Endothelial cell (in vitro differentiated cells): ENCODE results near the gene TCN2. TPM values are rescaled to one million over a fixed set of nuclear protein-coding genes. Genes with fewer than 3 reads are reported as not detected.
"Not testable (repeated sequence)": the region's sequence is repeated elsewhere in the genome, so short reads cannot be mapped to it uniquely, and the experiment has no call there.

Experiments used
- DNase-seq: peaks from one replicate; pipeline ENCODE4 v3.0.0; 2021; ENCODE audit warnings: low spot score
- H3K27ac Mint-ChIP-seq: one replicate; pipeline ENCODE4 v1.8.0; 2021; ENCODE audit warnings: mixed read lengths, inconsistent platforms; ENCODE audit not compliant: unreplicated experiment
- H3K27me3 Mint-ChIP-seq: one replicate; pipeline ENCODE4 v1.8.0; 2021; ENCODE audit warnings: mild to moderate bottlenecking, moderate library complexity, mixed read lengths, inconsistent platforms; ENCODE audit not compliant: unreplicated experiment
- H3K36me3 Mint-ChIP-seq: one replicate; pipeline ENCODE4 v1.8.0; 2021; ENCODE audit warnings: mild to moderate bottlenecking, low read depth, mixed read lengths, inconsistent platforms; ENCODE audit not compliant: unreplicated experiment
- H3K4me1 Mint-ChIP-seq: one replicate; pipeline ENCODE4 v1.8.0; 2021; ENCODE audit warnings: mild to moderate bottlenecking, mixed read lengths, inconsistent platforms; ENCODE audit not compliant: unreplicated experiment
- H3K4me3 Mint-ChIP-seq: one replicate; pipeline ENCODE4 v1.8.0; 2021; ENCODE audit warnings: mild to moderate bottlenecking, mixed read lengths, inconsistent platforms; ENCODE audit not compliant: unreplicated experiment
- H3K9me3 Mint-ChIP-seq: one replicate; pipeline ENCODE4 v1.8.0; 2021; ENCODE audit warnings: mixed read lengths, inconsistent platforms; ENCODE audit not compliant: unreplicated experiment
- CTCF ChIP-seq: fragments of 200-600 bp; sonication (generic); IDR thresholded peaks from one replicate; pipeline ENCODE4 v1.5.0; 2021; ENCODE audit warnings: antibody characterized with exemption; ENCODE audit not compliant: unreplicated experiment
- total RNA-seq: library from RNA; stranded (reverse); fragmentation: NEBNext Ultra II Directional; extraction: Animal tissue kit (Norgen Biotek cat#: 25700); gene quantifications from one replicate; pipeline ENCODE4 v1.2.1, GENCODE V29; 2021; ENCODE audit not compliant: unreplicated experiment

TCN2 gene
- total RNA-seq, 1 donor from 2014 or later = 59.5 TPM

GRCh38 chr22:30673136-30673535 lies 66.2 kb downstream of the TCN2 start:
- Mint-ChIP-seq H3K27ac (no peak overlapping the region), H3K9me3 (no peaks in the 10 kb centered on the region), H3K4me3 (no peak overlapping the region), H3K4me1 (peaks cover 9% of the 10 kb centered on the region), H3K36me3 (peaks cover 4% of the 10 kb centered on the region), H3K27me3 (peaks cover 3% of the 10 kb centered on the region)
- no peak for TF ChIP-seq CTCF
- DNase-seq = no peak

- TF ChIP-seq CTCF = no peak
- no peaks in the 10 kb centered on the region for H3K9me3 Mint-ChIP-seq
- H3K36me3 Mint-ChIP-seq = no peaks in the 10 kb centered on the region
- H3K4me1 Mint-ChIP-seq = peaks cover 10% of the 10 kb centered on the region
- H3K4me3 Mint-ChIP-seq = no peak overlapping the region
- no peak for DNase-seq
- H3K27ac Mint-ChIP-seq = no peak overlapping the region
- peaks cover 3% of the 10 kb centered on the region for H3K27me3 Mint-ChIP-seq
These were observed 67.5 kb downstream of the TCN2 start for GRCh38 chr22:30674482-30674881.

- TF ChIP-seq CTCF = no peak
- H3K9me3 Mint-ChIP-seq = no peaks in the 10 kb centered on the region
- H3K4me1 Mint-ChIP-seq = peaks cover 12% of the 10 kb centered on the region
- peaks cover 3% of the 10 kb centered on the region for H3K27me3 Mint-ChIP-seq
- H3K36me3 Mint-ChIP-seq = no peaks in the 10 kb centered on the region
- peak overlapping the region; percentile 26 for H3K27ac Mint-ChIP-seq
- no peak for DNase-seq
- H3K4me3 Mint-ChIP-seq = peak overlapping the region; percentile 38
These were observed 68.5 kb downstream of the TCN2 start for GRCh38 chr22:30675436-30675835.

- H3K36me3 Mint-ChIP-seq, DNase-seq, H3K4me3 Mint-ChIP-seq, H3K27ac Mint-ChIP-seq, H3K27me3 Mint-ChIP-seq, H3K9me3 Mint-ChIP-seq: not testable (repeated sequence)
- H3K4me1 Mint-ChIP-seq = peaks cover 16% of the 10 kb centered on the region
These were observed 69.6 kb downstream of the TCN2 start for GRCh38 chr22:30676565-30676964.

Other genes starting within 250 kb of the TCN2 start
- gene RNF215, start 219.8 kb upstream of the TCN2 start, total RNA-seq = 39.1 TPM
- 3.9 TPM for gene SEC14L2, start 210.2 kb upstream of the TCN2 start, total RNA-seq
- 30.2 TPM for gene MTFP1, start 181.4 kb upstream of the TCN2 start, total RNA-seq
- not detected for gene SEC14L3, start 135.2 kb upstream of the TCN2 start, total RNA-seq
- gene SEC14L4, start 101.5 kb upstream of the TCN2 start, total RNA-seq = 1.0 TPM
- gene SEC14L6, start 60.4 kb upstream of the TCN2 start, total RNA-seq = 1.4 TPM
- 3.0 TPM for gene GAL3ST1, start 32.5 kb upstream of the TCN2 start, total RNA-seq
- gene PES1, start 15.3 kb upstream of the TCN2 start, total RNA-seq = 84.0 TPM
- 8.4 TPM for gene SLC35E4, start 28.6 kb downstream of the TCN2 start, total RNA-seq
- gene DUSP18, start 60.7 kb downstream of the TCN2 start, total RNA-seq = 21.4 TPM
- gene OSBP2, start 87.7 kb downstream of the TCN2 start, total RNA-seq = 3.0 TPM